NCI-H2196 (cell line): Measurements from ENCODE around the gene ATP6V0D1.

Source experiments
- DNase-seq: peaks from one replicate; lab custom pipeline; 2025; ENCODE audit not compliant: unreplicated experiment; lab: John Stamatoyannopoulos, UW

ATP6V0D1 gene

GRCh38 chr16:67463691-67464090 is 17.3 kb downstream of the ATP6V0D1 start:
- DNase-seq, result no peak

GRCh38 chr16:67463059-67463458 is 17.9 kb downstream of the ATP6V0D1 start:
- DNase-seq, result no peak

GRCh38 chr16:67462279-67462655 is 18.7 kb downstream of the ATP6V0D1 start:
- DNase-seq, result no peak

- DNase-seq, result no peak
These were observed 19.2 kb downstream of the ATP6V0D1 start for GRCh38 chr16:67461600-67462278.

- no peak for DNase-seq
These were observed 20.0 kb downstream of the ATP6V0D1 start for GRCh38 chr16:67460961-67461360.

- DNase-seq, result no peak
These were observed 20.8 kb downstream of the ATP6V0D1 start for GRCh38 chr16:67460168-67460567.

GRCh38 chr16:67459861-67460150 is 21.2 kb downstream of the ATP6V0D1 start:
- no peak for DNase-seq

GRCh38 chr16:67459066-67459860 is 21.7 kb downstream of the ATP6V0D1 start:
- DNase-seq, result peak; percentile 39

- no peak for DNase-seq
These were observed 22.8 kb downstream of the ATP6V0D1 start for GRCh38 chr16:67458121-67458641.

- DNase-seq, result no peak
These were observed 23.3 kb downstream of the ATP6V0D1 start for GRCh38 chr16:67457611-67458010.

- DNase-seq, result peak; percentile 54
These were observed 24.4 kb downstream of the ATP6V0D1 start for GRCh38 chr16:67456391-67457081.

GRCh38 chr16:67454852-67455251 is 26.1 kb downstream of the ATP6V0D1 start:
- DNase-seq, result no peak

GRCh38 chr16:67454104-67454503 is 26.9 kb downstream of the ATP6V0D1 start:
- no peak for DNase-seq

GRCh38 chr16:67451704-67452435 is 29.1 kb downstream of the ATP6V0D1 start:
- peak; percentile 67 for DNase-seq

- no peak for DNase-seq
These were observed 29.8 kb downstream of the ATP6V0D1 start for GRCh38 chr16:67451061-67451703.

GRCh38 chr16:67449739-67450138 is 31.2 kb downstream of the ATP6V0D1 start:
- no peak for DNase-seq

- DNase-seq, result peak; percentile 48
These were observed 31.6 kb downstream of the ATP6V0D1 start for GRCh38 chr16:67449336-67449735.

GRCh38 chr16:67448580-67448979 is 32.4 kb downstream of the ATP6V0D1 start:
- DNase-seq, result no peak

- DNase-seq, result peak; percentile 7
These were observed 33.4 kb downstream of the ATP6V0D1 start for GRCh38 chr16:67447508-67448076.

GRCh38 chr16:67446968-67447507 is 33.9 kb downstream of the ATP6V0D1 start:
- DNase-seq, result no peak
